Aorta (tissue), 5 donors: ENCODE data around the gene TNFSF12. TPM values are rescaled to one million over a fixed set of nuclear protein-coding genes. Genes with fewer than 3 reads are reported as not detected.

Experiments
- ATAC-seq: fragments of 200-7000 bp; cut with Tn5 transposase; one replicate; pipeline ENCODE4 v1.9.1; 2022; ENCODE audit warnings: moderate library complexity; ENCODE audit not compliant: low FRiP score
- DNase-seq, 2 donors: peaks; one replicate each; pipeline ENCODE4 v3.0.0-alpha.2; 2020
- H3K27ac ChIP-seq, 2 donors: one replicate each; pipeline ENCODE4 v1.5.1; 2013; ENCODE audit warnings: low read length in 2 of 2, mild to moderate bottlenecking in 2 of 2, moderate library complexity in 2 of 2, control low read depth in 1 of 2, inconsistent platforms in 1 of 2, low read depth in 1 of 2
- H3K27me3 ChIP-seq, 2 donors: one replicate each; pipeline ENCODE4 v1.6.1; 2013; ENCODE audit warnings: control low read depth in 1 of 2, low read length in 1 of 2, mild to moderate bottlenecking in 1 of 2, moderate library complexity in 1 of 2; ENCODE audit not compliant: insufficient read depth in 2 of 2, control insufficient read depth in 1 of 2
- H3K36me3 ChIP-seq, 2 donors: one replicate each; pipeline ENCODE4 v1.6.1; 2013; ENCODE audit warnings: control low read depth in 1 of 2, low read length in 1 of 2, mild to moderate bottlenecking in 1 of 2; ENCODE audit not compliant: insufficient read depth in 2 of 2, control insufficient read depth in 1 of 2
- H3K4me1 ChIP-seq, 2 donors: one replicate each; pipeline ENCODE4 v1.6.1; 2013; ENCODE audit warnings: low read length in 2 of 2, control low read depth in 1 of 2, mild to moderate bottlenecking in 1 of 2, moderate library complexity in 1 of 2; ENCODE audit not compliant: insufficient read depth in 2 of 2, control insufficient read depth in 1 of 2
- H3K4me3 ChIP-seq, 2 donors: one replicate each; pipeline ENCODE4 v1.5.1; 2013; ENCODE audit warnings: low read length in 2 of 2, control low read depth in 1 of 2, mild to moderate bottlenecking in 1 of 2
- H3K9me3 ChIP-seq: one replicate; pipeline ENCODE4 v1.6.1; 2013; ENCODE audit warnings: mild to moderate bottlenecking, low read length; ENCODE audit not compliant: control insufficient read depth
- WGBS, 2 donors: extraction: QIAGEN DNeasy Blood & Tissue Kit; methylation state at CpG; one replicate each; pipeline ENCODE4 v1.1.7; 2013; 5-methylcytosine and 5-hydroxymethylcytosine counted together
- intact Hi-C, 2 donors: fragments of 100-400 bp; cut with DNase I; formaldehyde crosslinking; loops; one replicate each; pipeline versions ENCODE4 v1.14.2 to v1.15.0; 2022
- polyA plus RNA-seq, 2 donors: library from polyadenylated mRNA; stranded (reverse); fragments of 200-250 nt; gene quantifications; one replicate each; pipeline ENCODE4 v1.2.3, GENCODE V29; 2013
- total RNA-seq, 2 donors: library from RNA; stranded (reverse); fragmentation: NEBNext Ultra II Directional; extraction: Animal tissue kit (Norgen Biotek cat#: 25700); gene quantifications; one replicate each; pipeline ENCODE4 v1.2.1, GENCODE V29; 2021
- donor health status: healthy with polysubstance abuse.
- donor health status: Bipolar disorder and iron deficiency.
- donor health status: DM: no; HTN: no; CAD: no.
- donor health status: DM: no; HTN: no; CAD: no.
- donor health status: DM: yes; HTN: yes; CAD: no.

Gene TNFSF12
- total and polyA plus RNA-seq, 4 donors: 61.4 to 148 (median 110) TPM

DNA sequence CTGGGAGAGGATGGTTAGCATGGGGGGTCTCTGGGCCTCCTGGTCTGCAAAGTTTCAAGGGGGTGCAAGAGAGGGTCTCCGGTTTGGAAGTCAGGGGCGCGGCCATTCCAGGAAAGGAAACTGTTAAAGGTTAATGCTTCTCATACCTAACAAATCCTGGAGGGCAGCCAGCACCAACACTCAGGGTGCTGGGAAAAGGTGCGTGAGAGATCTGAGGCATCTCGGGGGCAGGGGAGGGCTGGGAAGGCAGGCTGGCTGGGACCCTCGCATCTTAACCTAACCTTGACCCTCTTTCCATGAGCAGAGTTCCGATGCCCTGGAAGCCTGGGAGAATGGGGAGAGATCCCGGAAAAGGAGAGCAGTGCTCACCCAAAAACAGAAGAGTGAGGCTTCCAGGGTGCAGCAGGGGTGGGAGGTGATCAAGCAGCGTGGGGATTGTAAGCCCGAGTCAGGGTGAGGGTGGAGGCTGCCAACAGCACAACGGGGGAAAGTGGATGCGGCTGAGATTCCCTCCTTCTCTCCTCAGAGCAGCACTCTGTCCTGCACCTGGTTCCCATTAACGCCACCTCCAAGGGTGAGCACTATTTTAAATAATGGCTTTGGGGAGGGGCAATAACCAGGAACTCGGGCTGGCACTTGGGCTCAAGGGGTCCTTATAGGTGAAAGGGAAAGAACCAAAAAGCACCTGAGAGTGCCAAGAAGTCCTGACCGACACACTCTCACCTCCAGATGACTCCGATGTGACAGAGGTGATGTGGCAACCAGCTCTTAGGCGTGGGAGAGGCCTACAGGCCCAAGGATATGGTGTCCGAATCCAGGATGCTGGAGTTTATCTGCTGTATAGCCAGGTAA is 10.7 kb downstream of the TNFSF12 start:
- intact Hi-C loops: loop anchor here (1.0 to 10.0 kb wide), 4 partner anchors 43 to 207 kb away; partner anchors contain the start of genes KCTD11 (in 2 of the 2) and TMEM95 (in 1 of the 2)
- WGBS, 2 donors: 67 to 77% methylated on average over 18 of the region's 18 CpGs
- H3K27me3 ChIP-seq: no peaks in the 10 kb centered on the region
- peak overlapping the region in 1 of 2 donors; percentile 93 for H3K27ac ChIP-seq
- no peak overlapping the region for H3K4me3 ChIP-seq
- DNase-seq: no peak
- no peaks in the 10 kb centered on the region for H3K9me3 ChIP-seq
- no peak for ATAC-seq
- H3K4me1 ChIP-seq: no peaks in the 10 kb centered on the region
- H3K36me3 ChIP-seq: no peaks in the 10 kb centered on the region

GRCh38 chr17:7560172-7561027 is 11.5 kb downstream of the TNFSF12 start:
- Histone ChIP-seq H3K27me3 (no peaks in the 10 kb centered on the region), H3K27ac (peak overlapping the region in 1 of 2 donors; percentile 34), H3K4me3 (no peak overlapping the region), H3K9me3 (no peaks in the 10 kb centered on the region), H3K4me1 (no peaks in the 10 kb centered on the region), H3K36me3 (peaks cover 0 to 2% of the 10 kb centered on the region in 2 donors)
- intact Hi-C loops: loop anchor here (1.0 to 10.0 kb wide), 2 partner anchors 46 to 206 kb away; partner anchors contain the start of genes KCTD11 (in 1 of the 2) and TMEM95 (in 1 of the 2)
- peak; percentile 39 for ATAC-seq
- peak; percentile 79 to 88 for DNase-seq
- WGBS, 2 donors: 28 to 29% methylated on average over 22 of the region's 22 CpGs

DNA sequence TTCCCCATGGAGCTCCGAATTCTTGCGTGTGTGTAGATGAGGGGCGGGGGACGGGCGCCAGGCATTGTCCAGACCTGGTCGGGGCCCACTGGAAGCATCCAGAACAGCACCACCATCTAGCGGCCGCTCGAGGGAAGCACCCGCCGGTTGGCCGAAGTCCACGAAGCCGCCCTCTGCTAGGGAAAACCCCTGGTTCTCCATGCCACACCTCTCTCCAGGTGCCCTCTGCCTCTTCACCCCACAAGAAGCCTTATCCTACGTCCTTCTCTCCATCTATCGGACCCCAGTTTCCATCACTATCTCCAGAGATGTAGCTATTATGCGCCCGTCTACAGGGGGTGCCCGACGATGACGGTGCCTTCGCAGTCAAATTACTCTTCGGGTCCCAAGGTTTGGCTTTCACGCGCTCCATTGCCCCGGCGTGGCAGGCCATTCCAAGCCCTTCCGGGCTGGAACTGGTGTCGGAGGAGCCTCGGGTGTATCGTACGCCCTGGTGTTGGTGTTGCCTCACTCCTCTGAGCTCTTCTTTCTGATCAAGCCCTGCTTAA is 12.2 kb downstream of the TNFSF12 start:
- H3K4me1 ChIP-seq: no peaks in the 10 kb centered on the region
- ATAC-seq (peak; percentile 89), DNase-seq (peak; percentile 94 to 97)
- no peaks in the 10 kb centered on the region for H3K27me3 ChIP-seq
- WGBS, 2 donors: 0% methylated on average over 32 of the region's 32 CpGs
- peak overlapping the region; percentile 44 to 64 for H3K27ac ChIP-seq
- peaks cover 0 to 3% of the 10 kb centered on the region in 2 donors for H3K36me3 ChIP-seq
- intact Hi-C loops: loop anchor here (1.0 to 10.0 kb wide), 2 partner anchors 47 to 206 kb away; partner anchors contain the start of genes KCTD11 (in 1 of the 2) and TMEM95 (in 1 of the 2)
- no peaks in the 10 kb centered on the region for H3K9me3 ChIP-seq
- H3K4me3 ChIP-seq: peak overlapping the region; percentile 68 to 77

- Histone ChIP-seq H3K27me3 (no peaks in the 10 kb centered on the region), H3K9me3 (no peaks in the 10 kb centered on the region), H3K27ac (peak within 1 kb of the TSS; percentile 44 to 71), H3K4me1 (no peaks in the 10 kb centered on the region), H3K4me3 (peak within 1 kb of the TSS; percentile 74 to 77), H3K36me3 (peaks cover 0 to 3% of the 10 kb centered on the region in 2 donors)
- ATAC-seq: peak; percentile 92
- intact Hi-C loops: loop anchor here (1.0 to 10.0 kb wide), 2 partner anchors 47 to 207 kb away; partner anchors contain the start of genes KCTD11 (in 1 of the 2) and TMEM95 (in 1 of the 2)
- DNase-seq: peak; percentile 94 to 97
- WGBS, 2 donors: 0 to 1% methylated on average over 17 to 82 of the region's 82 CpGs
These were observed 12.8 kb downstream of the TNFSF12 start, which contains the start of gene SENP3 for GRCh38 chr17:7561589-7562207. SENP3 (plus strand) TSS chr17:7561919; CDS start chr17:7563077, 1,158 bp downstream.

GRCh38 chr17:7562208-7562605 is 13.3 kb downstream of the TNFSF12 start:
- ATAC-seq (no peak), DNase-seq (no peak)
- Histone ChIP-seq H3K4me1 (no peaks in the 10 kb centered on the region), H3K9me3 (no peaks in the 10 kb centered on the region), H3K36me3 (peaks cover 0 to 3% of the 10 kb centered on the region in 2 donors), H3K4me3 (peak overlapping the region; percentile 74 to 77), H3K27me3 (no peaks in the 10 kb centered on the region), H3K27ac (peak overlapping the region in 1 of 2 donors; percentile 71)
- intact Hi-C loops: loop anchor here in 1 of 2 donors (10.0 kb wide), 1 partner anchor 207 kb away; the partner anchor contains the start of genes KCTD11 and TMEM95
- whole genome bisulfite sequencing, 2 donors: 1% methylated on average over 18 to 28 of the region's 28 CpGs

DNA sequence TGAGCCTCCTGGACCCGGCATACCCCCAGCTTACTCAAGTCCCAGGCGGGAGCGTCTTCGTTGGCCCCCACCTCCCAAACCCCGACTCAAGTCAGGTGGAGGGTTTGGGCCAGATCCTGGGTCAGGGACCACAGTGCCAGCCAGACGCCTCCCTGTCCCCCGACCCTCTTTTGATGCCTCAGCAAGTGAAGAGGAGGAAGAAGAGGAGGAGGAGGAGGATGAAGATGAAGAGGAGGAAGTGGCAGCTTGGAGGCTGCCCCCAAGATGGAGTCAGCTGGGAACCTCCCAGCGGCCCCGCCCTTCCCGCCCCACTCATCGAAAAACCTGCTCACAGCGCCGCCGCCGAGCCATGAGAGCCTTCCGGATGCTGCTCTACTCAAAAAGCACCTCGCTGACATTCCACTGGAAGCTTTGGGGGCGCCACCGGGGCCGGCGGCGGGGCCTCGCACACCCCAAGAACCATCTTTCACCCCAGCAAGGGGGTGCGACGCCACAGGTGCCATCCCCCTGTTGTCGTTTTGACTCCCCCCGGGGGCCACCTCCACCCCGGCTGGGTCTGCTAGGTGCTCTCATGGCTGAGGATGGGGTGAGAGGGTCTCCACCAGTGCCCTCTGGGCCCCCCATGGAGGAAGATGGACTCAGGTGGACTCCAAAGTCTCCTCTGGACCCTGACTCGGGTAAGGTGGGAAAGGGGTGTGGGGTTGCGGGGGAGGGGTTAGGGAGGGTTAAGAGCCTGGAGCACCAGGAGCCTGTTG is 14.4 kb downstream of the TNFSF12 start:
- ATAC-seq: no peak
- Histone ChIP-seq H3K4me3 (no peak overlapping the region), H3K4me1 (no peaks in the 10 kb centered on the region), H3K9me3 (no peaks in the 10 kb centered on the region), H3K36me3 (peaks cover 0 to 6% of the 10 kb centered on the region in 2 donors), H3K27me3 (no peaks in the 10 kb centered on the region), H3K27ac (no peak overlapping the region)
- intact Hi-C loops: loop anchor here in 1 of 2 donors (10.0 kb wide), 1 partner anchor 208 kb away; the partner anchor contains the start of genes KCTD11 and TMEM95
- DNase-seq: no peak
- WGBS, 2 donors: 88 to 91% methylated on average over 30 of the region's 30 CpGs

- DNase-seq (no peak), ATAC-seq (no peak)
- intact Hi-C loops: loop anchor here in 1 of 2 donors (10.0 kb wide), 1 partner anchor 215 kb away; the partner anchor contains the start of genes KCTD11 and TMEM95
- peaks cover 0 to 9% of the 10 kb centered on the region in 2 donors for H3K36me3 ChIP-seq
- no peaks in the 10 kb centered on the region for H3K27me3 ChIP-seq
- H3K4me1 ChIP-seq: no peaks in the 10 kb centered on the region
- H3K27ac ChIP-seq: no peak overlapping the region
- H3K9me3 ChIP-seq: no peaks in the 10 kb centered on the region
- no peak overlapping the region for H3K4me3 ChIP-seq
- 82 to 83% methylated on average over 5 of the region's 5 CpGs for WGBS, 2 donors
These were observed 20.7 kb downstream of the TNFSF12 start for GRCh38 chr17:7569571-7569970.
